BE2C (cell line): ENCODE results near the gene DNAH7.

Experiments used
- DNase-seq: peaks from one replicate; pipeline ENCODE4 v3.0.0-alpha.2; 2020
- H3K27me3 ChIP-seq: fragments of 250-450 bp; sonication (Bioruptor Pico); 2 replicates; pipeline ENCODE4 v1.5.1; 2020; ENCODE audit warnings: mild to moderate bottlenecking
- H3K36me3 ChIP-seq: fragments of 250-450 bp; sonication (Bioruptor Pico); 2 replicates; pipeline ENCODE4 v1.5.1; 2020; ENCODE audit warnings: mild to moderate bottlenecking
- H3K4me1 ChIP-seq: fragments of 250-450 bp; sonication (Bioruptor Pico); 2 replicates; pipeline ENCODE4 v1.5.1; 2020
- H3K4me3 ChIP-seq: 2 replicates; pipeline ENCODE4 v1.5.1; 2011; ENCODE audit warnings: low read depth, low read length
- H3K9me3 ChIP-seq: fragments of 250-450 bp; sonication (Bioruptor Pico); 2 replicates; pipeline ENCODE4 v1.5.1; 2020
- CTCF ChIP-seq: IDR thresholded peaks from 2 replicates; pipeline ENCODE4 v1.5.1; 2012; ENCODE audit warnings: mild to moderate bottlenecking, low read depth, low read length

DNAH7 gene

GRCh38 chr2:195795879-195796278, 272.8 kb downstream of the DNAH7 start:
- H3K9me3 ChIP-seq, result no peaks in the 10 kb centered on the region
- H3K4me3 ChIP-seq, result no peak overlapping the region
- TF ChIP-seq CTCF, result no peak
- no peak for DNase-seq
- no peaks in the 10 kb centered on the region for H3K27me3 ChIP-seq
- no peaks in the 10 kb centered on the region for H3K36me3 ChIP-seq
- no peaks in the 10 kb centered on the region for H3K4me1 ChIP-seq

- TF ChIP-seq CTCF, result no peak
- Histone ChIP-seq H3K4me3 (no peak overlapping the region), H3K4me1 (no peaks in the 10 kb centered on the region), H3K36me3 (no peaks in the 10 kb centered on the region), H3K27me3 (no peaks in the 10 kb centered on the region), H3K9me3 (no peaks in the 10 kb centered on the region)
- DNase-seq, result no peak
Observed at GRCh38 chr2:195793881-195794280, 274.8 kb downstream of the DNAH7 start.

- no peak for DNase-seq
- TF ChIP-seq CTCF, result no peak
- H3K4me3 ChIP-seq, result no peak overlapping the region
- no peaks in the 10 kb centered on the region for H3K9me3 ChIP-seq
- no peaks in the 10 kb centered on the region for H3K36me3 ChIP-seq
- H3K4me1 ChIP-seq, result no peaks in the 10 kb centered on the region
- H3K27me3 ChIP-seq, result 0 out of 2 replicates have a peak, but pooled peaks cover 3% of the 10 kb centered on the region
Observed at GRCh38 chr2:195782156-195782555, 286.5 kb downstream of the DNAH7 start.

GRCh38 chr2:195779491-195779890, 289.1 kb downstream of the DNAH7 start:
- Histone ChIP-seq H3K9me3 (no peaks in the 10 kb centered on the region), H3K36me3 (no peaks in the 10 kb centered on the region), H3K27me3 (no peaks in the 10 kb centered on the region), H3K4me3 (no peak overlapping the region), H3K4me1 (no peaks in the 10 kb centered on the region)
- TF ChIP-seq CTCF, result peak; percentile 3; the same call in 1 of the 2 replicates
- DNase-seq, result no peak

- DNase-seq, result no peak
- Histone ChIP-seq H3K36me3 (no peaks in the 10 kb centered on the region), H3K27me3 (no peaks in the 10 kb centered on the region), H3K9me3 (no peaks in the 10 kb centered on the region), H3K4me1 (no peaks in the 10 kb centered on the region), H3K4me3 (no peak overlapping the region)
- TF ChIP-seq CTCF, result no peak
Observed at GRCh38 chr2:195769975-195770374, 298.7 kb downstream of the DNAH7 start.

- no peaks in the 10 kb centered on the region for H3K4me1 ChIP-seq
- no peak for TF ChIP-seq CTCF
Observed at GRCh38 chr2:195768431-195768830, 300.2 kb downstream of the DNAH7 start.

More at GRCh38 chr2:195768431-195768830, 300.2 kb downstream of the DNAH7 start:
- Histone ChIP-seq H3K27me3 (no peaks in the 10 kb centered on the region), H3K36me3 (no peaks in the 10 kb centered on the region), H3K4me3 (no peak overlapping the region), H3K9me3 (no peaks in the 10 kb centered on the region)
- DNase-seq, result no peak
